ENCODE data around the gene ARHGEF26.

Gene ARHGEF26

DNA sequence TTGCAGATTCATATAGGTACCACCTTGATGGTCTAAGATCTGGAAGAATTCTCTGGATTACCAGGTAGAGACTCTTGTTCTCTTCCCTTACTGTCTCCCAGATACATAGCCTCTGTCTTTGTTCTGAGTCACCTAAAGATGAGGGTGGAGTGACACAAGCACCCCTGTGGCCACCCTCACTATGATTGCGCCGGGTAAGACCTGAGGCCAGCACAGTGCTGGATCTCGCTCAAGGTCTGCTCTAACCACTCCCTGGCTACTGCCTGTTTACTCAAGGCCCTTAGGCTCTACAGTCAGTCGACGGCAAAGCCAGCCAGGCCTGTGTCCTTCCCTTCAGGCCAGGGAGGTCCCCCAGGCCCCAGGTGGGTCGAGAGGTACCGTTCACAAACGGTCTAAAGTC, 88.3 kb downstream of the ARHGEF26 start:
- DNase-seq (ENCODE audit: insufficient read length, low spot score) (no peak), FAIRE-seq (no peak)
- TF ChIP-seq SPI1 (IDR thresholded peaks at IDR 0.05; ENCODE audit: low read depth, low read length) (no peak), POU2F2 (IDR thresholded peaks at IDR 0.05; ENCODE audit: low read depth, low read length) (no peak), POLR2A (IDR thresholded peaks at IDR 0.05; ENCODE audit: low read depth, low read length) (no peak), TAF1 (IDR thresholded peaks at IDR 0.05; ENCODE audit: low read depth, low read length) (no peak), POLR2AphosphoS5 (IDR thresholded peaks at IDR 0.05; ENCODE audit: low read depth, low read length) (no peak), PAX5 (IDR thresholded peaks at IDR 0.05; ENCODE audit: insufficient read depth, low read length, severe bottlenecking) (no peak)

- TF ChIP-seq POLR2AphosphoS5 (IDR thresholded peaks at IDR 0.05; ENCODE audit: low read depth, low read length) (no peak), POU2F2 (IDR thresholded peaks at IDR 0.05; ENCODE audit: low read depth, low read length) (no peak), SPI1 (IDR thresholded peaks at IDR 0.05; ENCODE audit: low read depth, low read length) (no peak), TAF1 (IDR thresholded peaks at IDR 0.05; ENCODE audit: low read depth, low read length) (no peak), POLR2A (IDR thresholded peaks at IDR 0.05; ENCODE audit: low read depth, low read length) (no peak), PAX5 (IDR thresholded peaks at IDR 0.05; ENCODE audit: insufficient read depth, low read length, severe bottlenecking) (no peak)
- FAIRE-seq: no peak
- DNase-seq (ENCODE audit: insufficient read length, low spot score): no peak
These were observed 89.8 kb downstream of the ARHGEF26 start for GRCh38 chr3:154210986-154211385.

- no peak for TF ChIP-seq POU2F2 (IDR thresholded peaks at IDR 0.05; ENCODE audit: low read depth, low read length)
- no peak for TF ChIP-seq POLR2A (IDR thresholded peaks at IDR 0.05; ENCODE audit: low read depth, low read length)
- no peak for TF ChIP-seq PAX5 (IDR thresholded peaks at IDR 0.05; ENCODE audit: insufficient read depth, low read length, severe bottlenecking)
- TF ChIP-seq TAF1 (IDR thresholded peaks at IDR 0.05; ENCODE audit: low read depth, low read length): no peak
- TF ChIP-seq SPI1 (IDR thresholded peaks at IDR 0.05; ENCODE audit: low read depth, low read length): no peak
- no peak for TF ChIP-seq POLR2AphosphoS5 (IDR thresholded peaks at IDR 0.05; ENCODE audit: low read depth, low read length)
- FAIRE-seq: no peak
- DNase-seq (ENCODE audit: insufficient read length, low spot score): no peak
These were observed 93.1 kb downstream of the ARHGEF26 start for GRCh38 chr3:154214306-154214705.

- TF ChIP-seq TAF1 (IDR thresholded peaks at IDR 0.05; ENCODE audit: low read depth, low read length) (no peak), SPI1 (IDR thresholded peaks at IDR 0.05; ENCODE audit: low read depth, low read length) (no peak), POU2F2 (IDR thresholded peaks at IDR 0.05; ENCODE audit: low read depth, low read length) (no peak), PAX5 (IDR thresholded peaks at IDR 0.05; ENCODE audit: insufficient read depth, low read length, severe bottlenecking) (no peak), POLR2AphosphoS5 (IDR thresholded peaks at IDR 0.05; ENCODE audit: low read depth, low read length) (no peak), POLR2A (IDR thresholded peaks at IDR 0.05; ENCODE audit: low read depth, low read length) (no peak)
- DNase-seq (ENCODE audit: insufficient read length, low spot score) (no peak), FAIRE-seq (no peak)
These were observed 96.5 kb downstream of the ARHGEF26 start for GRCh38 chr3:154217671-154218070.

- DNase-seq (ENCODE audit: insufficient read length, low spot score): no peak
- TF ChIP-seq PAX5 (IDR thresholded peaks at IDR 0.05; ENCODE audit: insufficient read depth, low read length, severe bottlenecking): no peak
- no peak for TF ChIP-seq POLR2AphosphoS5 (IDR thresholded peaks at IDR 0.05; ENCODE audit: low read depth, low read length)
- no peak for TF ChIP-seq POLR2A (IDR thresholded peaks at IDR 0.05; ENCODE audit: low read depth, low read length)
- no peak for TF ChIP-seq POU2F2 (IDR thresholded peaks at IDR 0.05; ENCODE audit: low read depth, low read length)
- TF ChIP-seq TAF1 (IDR thresholded peaks at IDR 0.05; ENCODE audit: low read depth, low read length): no peak
- no peak for TF ChIP-seq SPI1 (IDR thresholded peaks at IDR 0.05; ENCODE audit: low read depth, low read length)
- FAIRE-seq: no peak
These were observed 97.5 kb downstream of the ARHGEF26 start for GRCh38 chr3:154218728-154219127.

GRCh38 chr3:154220462-154220861, 99.3 kb downstream of the ARHGEF26 start:
- DNase-seq (ENCODE audit: insufficient read length, low spot score) (no peak), FAIRE-seq (no peak)
- TF ChIP-seq TAF1 (IDR thresholded peaks at IDR 0.05; ENCODE audit: low read depth, low read length) (no peak), POLR2A (IDR thresholded peaks at IDR 0.05; ENCODE audit: low read depth, low read length) (no peak), SPI1 (IDR thresholded peaks at IDR 0.05; ENCODE audit: low read depth, low read length) (no peak), PAX5 (IDR thresholded peaks at IDR 0.05; ENCODE audit: insufficient read depth, low read length, severe bottlenecking) (no peak), POLR2AphosphoS5 (IDR thresholded peaks at IDR 0.05; ENCODE audit: low read depth, low read length) (no peak), POU2F2 (IDR thresholded peaks at IDR 0.05; ENCODE audit: low read depth, low read length) (no peak)

- DNase-seq (ENCODE audit: insufficient read length, low spot score) (no peak), FAIRE-seq (no peak)
- TF ChIP-seq POLR2A (IDR thresholded peaks at IDR 0.05; ENCODE audit: low read depth, low read length): no peak
- no peak for TF ChIP-seq POLR2AphosphoS5 (IDR thresholded peaks at IDR 0.05; ENCODE audit: low read depth, low read length)
These were observed 102.3 kb downstream of the ARHGEF26 start for GRCh38 chr3:154223519-154223918.

- FAIRE-seq (peak; percentile 31), DNase-seq (ENCODE audit: insufficient read length, low spot score) (no peak)
- TF ChIP-seq TAF1 (IDR thresholded peaks at IDR 0.05; ENCODE audit: low read depth, low read length) (no peak), POU2F2 (IDR thresholded peaks at IDR 0.05; ENCODE audit: low read depth, low read length) (no peak), POLR2AphosphoS5 (IDR thresholded peaks at IDR 0.05; ENCODE audit: low read depth, low read length) (no peak), POLR2A (IDR thresholded peaks at IDR 0.05; ENCODE audit: low read depth, low read length) (no peak), PAX5 (IDR thresholded peaks at IDR 0.05; ENCODE audit: insufficient read depth, low read length, severe bottlenecking) (no peak), SPI1 (IDR thresholded peaks at IDR 0.05; ENCODE audit: low read depth, low read length) (no peak)
These were observed 103.2 kb downstream of the ARHGEF26 start for GRCh38 chr3:154224366-154224765.

DNA sequence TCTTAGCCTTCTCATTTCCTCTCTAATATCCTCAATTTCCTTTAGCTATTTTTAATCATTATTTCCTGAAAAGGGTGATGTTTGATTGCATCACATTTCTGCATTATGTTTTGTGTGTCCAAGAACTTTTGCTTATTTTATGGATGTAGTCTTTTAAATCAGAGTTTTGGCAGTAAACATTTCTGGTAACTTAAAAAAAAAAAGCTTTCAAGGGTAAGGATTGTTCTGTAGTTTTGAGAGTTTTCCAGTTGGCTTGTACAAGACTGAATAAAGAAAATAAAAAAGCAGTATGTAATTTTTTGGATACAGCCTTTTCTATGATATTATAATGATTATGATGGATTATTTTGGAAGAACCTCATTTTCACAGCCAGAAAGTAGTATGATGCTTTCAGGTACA, 103.7 kb downstream of the ARHGEF26 start:
- FAIRE-seq (no peak), DNase-seq (ENCODE audit: insufficient read length, low spot score) (no peak)
- TF ChIP-seq POLR2AphosphoS5 (IDR thresholded peaks at IDR 0.05; ENCODE audit: low read depth, low read length) (no peak), TAF1 (IDR thresholded peaks at IDR 0.05; ENCODE audit: low read depth, low read length) (no peak), POLR2A (IDR thresholded peaks at IDR 0.05; ENCODE audit: low read depth, low read length) (no peak), POU2F2 (IDR thresholded peaks at IDR 0.05; ENCODE audit: low read depth, low read length) (no peak), SPI1 (IDR thresholded peaks at IDR 0.05; ENCODE audit: low read depth, low read length) (no peak), PAX5 (IDR thresholded peaks at IDR 0.05; ENCODE audit: insufficient read depth, low read length, severe bottlenecking) (no peak)

- DNase-seq (ENCODE audit: insufficient read length, low spot score) (no peak), FAIRE-seq (no peak)
- TF ChIP-seq POU2F2 (IDR thresholded peaks at IDR 0.05; ENCODE audit: low read depth, low read length) (no peak), TAF1 (IDR thresholded peaks at IDR 0.05; ENCODE audit: low read depth, low read length) (no peak), PAX5 (IDR thresholded peaks at IDR 0.05; ENCODE audit: insufficient read depth, low read length, severe bottlenecking) (no peak), POLR2AphosphoS5 (IDR thresholded peaks at IDR 0.05; ENCODE audit: low read depth, low read length) (no peak), POLR2A (IDR thresholded peaks at IDR 0.05; ENCODE audit: low read depth, low read length) (no peak)
These were observed 104.3 kb downstream of the ARHGEF26 start for GRCh38 chr3:154225536-154225935.
